Body of pancreas (tissue), 4 donors: Measurements from ENCODE around the gene ZNF783.

ENCODE experiments used
- CTCF ChIP-seq, 7 experiments: fragments of 450-650 bp in 4 of 7; fragments of 200-600 bp in 3 of 7; sonication (generic) in 3 of 7; IDR thresholded peaks; one replicate each; pipeline ENCODE4 v1.5.1; 2016 to 2019; ENCODE audit warnings: antibody characterized with exemption in 7 of 7
- POLR2A ChIP-seq, 3 donors: fragments of 450-650 bp; IDR thresholded peaks; one replicate each; pipeline ENCODE4 v1.6.1; 2016; ENCODE audit warnings: antibody characterized with exemption in 3 of 3, mild to moderate bottlenecking in 2 of 3

DNA sequence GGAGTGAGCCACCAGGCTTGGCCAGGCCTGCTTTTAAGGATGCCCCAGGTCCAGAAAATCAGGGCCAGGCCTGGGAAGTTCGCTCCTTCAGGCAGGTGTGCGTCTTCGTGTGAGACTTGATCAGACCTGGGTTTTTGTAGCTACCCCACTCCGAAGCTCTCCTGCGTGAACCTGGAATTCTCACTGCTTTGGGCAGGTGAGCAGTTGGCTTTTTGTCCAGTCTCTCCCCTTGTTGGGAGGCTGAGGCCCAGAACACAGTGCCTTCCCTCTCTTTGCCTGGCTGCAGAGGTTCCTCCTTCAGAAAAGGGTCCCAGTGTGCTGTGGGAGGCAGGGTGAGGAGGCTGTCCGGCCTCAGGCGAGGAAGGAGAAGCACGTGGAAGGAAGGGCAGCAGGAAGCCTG, 27.3 kb downstream of the ZNF783 start:
- TF ChIP-seq CTCF (IDR thresholded peaks at IDR 0.05): no peak
- TF ChIP-seq POLR2A (IDR thresholded peaks at IDR 0.05): no peak
